ENCODE data around the gene EXOC4. TPM values are rescaled to one million over a fixed set of nuclear protein-coding genes. Genes with fewer than 3 reads are reported as not detected.

The EXOC4 gene
- total and polyA plus RNA-seq, 2 of the 8 experiments (the other 6 are each of a cell fraction or from before 2014, with no cell fraction given): 27.0 to 67.3 TPM

GRCh38 chr7:133372337-133372736 is 119.5 kb downstream of the EXOC4 start:
- Histone ChIP-seq H3K4ac (replicated peaks; ENCODE audit: insufficient read length, low read depth, low read length) (no peak overlapping the region), H3K4me2 (ENCODE audit: insufficient read depth in 1 of 2, low read depth in 2 of 2, low read length in 2 of 2) (no peak overlapping the region), H3K18ac (ENCODE audit: extremely low read depth, low read length) (no peak overlapping the region), H3K4me1 (replicated peaks in 1 of 4; ENCODE audit: control insufficient read depth in 3 of 4, insufficient read depth in 4 of 4, low read length in 3 of 4) (peaks cover 0 to 8% (median 1%) of the 10 kb centered on the region in 4 experiments; a peak in 3 of 7 replicates), H3K23me2 (ENCODE audit: low read depth, low read length) (no peaks in the 10 kb centered on the region), H3K27ac (ENCODE audit: low read depth, low read length) (no peak overlapping the region), H3K4me3 (ENCODE audit: extremely low read depth in 1 of 4, insufficient read depth in 2 of 4, low read depth in 3 of 4, low read length in 4 of 4) (no peak overlapping the region), H2BK20ac (ENCODE audit: low read length) (no peak overlapping the region), H3K36me3 (ENCODE audit: control insufficient read depth in 2 of 4, insufficient read depth in 4 of 4, low read length in 3 of 4) (peaks cover 0 to 4% (median 0%) of the 10 kb centered on the region in 4 experiments; a peak in 1 of 8 replicates), H4K8ac (ENCODE audit: extremely low read depth, insufficient read depth, low read length) (no peak overlapping the region), H4K20me1 (replicated peaks in 1 of 2; ENCODE audit: control insufficient read depth in 1 of 2, insufficient read depth in 2 of 2, low read length in 2 of 2) (no peaks in the 10 kb centered on the region), H3K56ac (replicated peaks; ENCODE audit: insufficient read length, low read depth, low read length) (no peak overlapping the region), H2BK5ac (ENCODE audit: low read depth, low read length) (no peak overlapping the region), H3K9me3 (ENCODE audit: insufficient read depth in 2 of 2, low read depth in 1 of 2, low read length in 1 of 2) (no peaks in the 10 kb centered on the region), H3K23ac (ENCODE audit: insufficient read length) (no peak overlapping the region), H4K91ac (replicated peaks; ENCODE audit: insufficient read length, low read length) (no peak overlapping the region), H2BK12ac (ENCODE audit: low read depth, low read length) (no peak overlapping the region), H2AFZ (ENCODE audit: low read length) (no peak overlapping the region), H3K79me2 (ENCODE audit: control insufficient read depth in 1 of 2, insufficient read depth in 2 of 2, low read length in 2 of 2) (no peaks in the 10 kb centered on the region; a peak in 1 of 4 replicates), H3K9ac (replicated peaks in 1 of 4; ENCODE audit: extremely low read depth in 1 of 4, low read depth in 3 of 4, low read length in 3 of 4) (no peak overlapping the region), H2BK15ac (ENCODE audit: low read length) (no peak overlapping the region), H2BK120ac (replicated peaks; ENCODE audit: low read depth, low read length) (no peak overlapping the region), H3K27me3 (replicated peaks in 1 of 4; ENCODE audit: control insufficient read depth in 3 of 4, extremely low read depth in 1 of 4, insufficient read depth in 3 of 4, low read length in 3 of 4) (no peaks in the 10 kb centered on the region), H3K14ac (ENCODE audit: insufficient read length) (no peak overlapping the region), H2AK5ac (ENCODE audit: low read depth, low read length) (no peak overlapping the region), H4K5ac (ENCODE audit: insufficient read length, low read depth, low read length) (no peak overlapping the region), H3K79me1 (ENCODE audit: low read depth, low read length) (no peaks in the 10 kb centered on the region)
- POLR2A ChIA-PET (ENCODE audit: partially characterized antibody): no interaction called here
- 92% methylated on average over 1 of the region's 1 CpG; no CpG with 5 or more reads in 1 of the 2 experiments for WGBS, 2 experiments (ENCODE audit: extremely low coverage in 1 of 2, insufficient coverage in 1 of 2, insufficient read length in 1 of 2, insufficient replicate concordance in 2 of 2, low coverage in 1 of 2, low lambda C conversion rate in 2 of 2, missing lambda C conversion rate in 1 of 2)
- FAIRE-seq (no peak), DNase-seq (ENCODE audit: low read depth in 1 of 2, low spot score in 2 of 2) (no peak)
- CTCF ChIA-PET (ENCODE audit: partially characterized antibody): no interaction called here
- TF ChIP-seq FOSL1 (IDR thresholded peaks at IDR 0.05; ENCODE audit: insufficient read depth, low read depth, low read length) (no peak), MAX (IDR thresholded peaks at IDR 0.05) (no peak), CBX8 (IDR thresholded peaks at IDR 0.05; ENCODE audit: borderline replicate concordance, low read depth, low read length) (no peak), CHD1 (IDR thresholded peaks at IDR 0.05; ENCODE audit: low read depth, low read length) (no peak), CTBP2 (IDR thresholded peaks at IDR 0.05; ENCODE audit: borderline replicate concordance, insufficient read depth, insufficient read length, low read length) (no peak), CBX5 (IDR thresholded peaks at IDR 0.05; ENCODE audit: low read depth, low read length) (no peak), POU5F1 (IDR thresholded peaks at IDR 0.05; ENCODE audit: low read depth, low read length) (no peak), CREB1 (IDR thresholded peaks at IDR 0.05) (no peak)
